ENCODE data around the gene ARPC5L. TPM values are rescaled to one million over a fixed set of nuclear protein-coding genes. Genes with fewer than 3 reads are reported as not detected.

The ARPC5L gene
- total and polyA plus RNA-seq, 2 donors from 2014 or later, result 31.7 to 52.7 TPM

- H3K9ac ChIP-seq (ENCODE audit: low read length in 3 of 3), result no peak overlapping the region
- TF ChIP-seq CTCF (IDR thresholded peaks at IDR 0.05; ENCODE audit: borderline replicate concordance, extremely low read depth, insufficient read depth), result no peak
- peaks cover 4 to 18% (median 17%) of the 10 kb centered on the region in 3 donors for H3K36me3 ChIP-seq (ENCODE audit: control insufficient read depth in 2 of 3, insufficient read depth in 3 of 3, low read length in 3 of 3)
- H3K27me3 ChIP-seq (ENCODE audit: control insufficient read depth, insufficient read depth, low read length), result no peaks in the 10 kb centered on the region
- H3K9me3 ChIP-seq (ENCODE audit: control insufficient read depth in 2 of 3, insufficient read depth in 1 of 3, low read length in 3 of 3), result no peaks in the 10 kb centered on the region
- intact Hi-C loops (cut with DNase I), result no loop called here
- FAIRE-seq (no peak), DNase-seq (no peak)
- no peak overlapping the region for H3K4me3 ChIP-seq (ENCODE audit: low read length in 3 of 3)
- no peaks in the 10 kb centered on the region for H3K4me1 ChIP-seq (ENCODE audit: control insufficient read depth in 2 of 3, insufficient read depth in 2 of 3, low read depth in 1 of 3, low read length in 3 of 3)
- no peak overlapping the region for H3K27ac ChIP-seq (ENCODE audit: low read depth in 2 of 2, low read length in 2 of 2)
Observed at GRCh38 chr9:124897570-124898460, 35.9 kb downstream of the ARPC5L start.

GRCh38 chr9:124899845-124900244 lies 37.9 kb downstream of the ARPC5L start:
- no peak for TF ChIP-seq CTCF (IDR thresholded peaks at IDR 0.05; ENCODE audit: borderline replicate concordance, extremely low read depth, insufficient read depth)
- Histone ChIP-seq H3K27ac (ENCODE audit: low read depth in 2 of 2, low read length in 2 of 2) (no peak overlapping the region), H3K9me3 (ENCODE audit: control insufficient read depth in 2 of 3, insufficient read depth in 1 of 3, low read length in 3 of 3) (no peaks in the 10 kb centered on the region), H3K27me3 (ENCODE audit: control insufficient read depth, insufficient read depth, low read length) (no peaks in the 10 kb centered on the region), H3K4me1 (ENCODE audit: control insufficient read depth in 2 of 3, insufficient read depth in 2 of 3, low read depth in 1 of 3, low read length in 3 of 3) (no peaks in the 10 kb centered on the region), H3K4me3 (ENCODE audit: low read length in 3 of 3) (no peak overlapping the region), H3K9ac (ENCODE audit: low read length in 3 of 3) (no peak overlapping the region), H3K36me3 (ENCODE audit: control insufficient read depth in 2 of 3, insufficient read depth in 3 of 3, low read length in 3 of 3) (peaks cover 2 to 18% (median 18%) of the 10 kb centered on the region in 3 donors)
- intact Hi-C loops (cut with DNase I), result no loop called here
- FAIRE-seq (no peak), DNase-seq (no peak)

- H3K36me3 ChIP-seq (ENCODE audit: control insufficient read depth in 2 of 3, insufficient read depth in 3 of 3, low read length in 3 of 3), result peaks cover 0 to 27% (median 23%) of the 10 kb centered on the region in 3 donors
- no peak for TF ChIP-seq CTCF (IDR thresholded peaks at IDR 0.05; ENCODE audit: borderline replicate concordance, extremely low read depth, insufficient read depth)
Observed at GRCh38 chr9:124906966-124907365, 45.0 kb downstream of the ARPC5L start.

More at GRCh38 chr9:124906966-124907365, 45.0 kb downstream of the ARPC5L start:
- intact Hi-C loops (cut with DNase I), result no loop called here
- Histone ChIP-seq H3K4me3 (ENCODE audit: low read length in 3 of 3) (no peak overlapping the region), H3K4me1 (ENCODE audit: control insufficient read depth in 2 of 3, insufficient read depth in 2 of 3, low read depth in 1 of 3, low read length in 3 of 3) (no peaks in the 10 kb centered on the region), H3K27ac (ENCODE audit: low read depth in 2 of 2, low read length in 2 of 2) (no peak overlapping the region), H3K9ac (ENCODE audit: low read length in 3 of 3) (no peak overlapping the region), H3K9me3 (ENCODE audit: control insufficient read depth in 2 of 3, insufficient read depth in 1 of 3, low read length in 3 of 3) (no peaks in the 10 kb centered on the region), H3K27me3 (ENCODE audit: control insufficient read depth, insufficient read depth, low read length) (no peaks in the 10 kb centered on the region)
- FAIRE-seq (no peak), DNase-seq (no peak)
